SK-N-SH (cell line): ENCODE data around the gene PDE4D.
A peak's percentile ranks its signal among the peaks of the same experiment; 100 is the strongest.

Experiments
- CHD2 ChIP-seq: fragments of 150-350 bp; IDR thresholded peaks from 2 replicates; pipeline ENCODE4 v1.6.1; 2018; ENCODE audit warnings: low read length; ENCODE audit not compliant: partially characterized antibody
- MXI1 ChIP-seq: IDR thresholded peaks from 2 replicates; pipeline ENCODE4 v1.6.1; 2012; ENCODE audit warnings: mild to moderate bottlenecking, low read depth, low read length, improper control_type of control experiment
- NRF1 ChIP-seq: IDR thresholded peaks from 2 replicates; pipeline ENCODE4 v1.6.1; 2012; ENCODE audit warnings: low read depth, mild to moderate bottlenecking, low read length
- POLR2AphosphoS5 ChIP-seq: IDR thresholded peaks from 2 replicates; pipeline ENCODE4 v1.6.1; 2012; ENCODE audit warnings: low read depth, low read length
- RAD21 ChIP-seq: IDR thresholded peaks from 2 replicates; pipeline ENCODE4 v1.6.1; 2012; ENCODE audit warnings: mild to moderate bottlenecking, low read length
- SIN3A ChIP-seq: IDR thresholded peaks from 2 replicates; pipeline ENCODE4 v1.6.1; 2012; ENCODE audit warnings: low read depth, mild to moderate bottlenecking, low read length, moderate library complexity, borderline replicate concordance
- TAF1 ChIP-seq: IDR thresholded peaks from 2 replicates; pipeline ENCODE4 v1.6.1; 2012; ENCODE audit warnings: low read depth, mild to moderate bottlenecking, low read length, moderate library complexity, borderline replicate concordance
- TCF12 ChIP-seq: IDR thresholded peaks from 2 replicates; pipeline ENCODE4 v1.4.0; 2012
- YY1 ChIP-seq: IDR thresholded peaks from 2 replicates; pipeline ENCODE4 v1.4.0; 2012; ENCODE audit warnings: low read depth, mild to moderate bottlenecking
- TF ChIP-seq, protein P1 (sequence below): fragments of 200-600 bp; sonication (generic); IDR thresholded peaks from 2 replicates; pipeline ENCODE4 v1.6.1; 2017; ENCODE audit warnings: antibody characterized with exemption, mild to moderate bottlenecking, moderate library complexity

- TF ChIP-seq POLR2AphosphoS5 (no peak), NRF1 (no peak), RAD21 (no peak), TAF1 (no peak), MXI1 (no peak), SIN3A (no peak), CHD2 (no peak), YY1 (no peak), TCF12 (peak; percentile 6; the same call in 1 of the 2 replicates)
- TF ChIP-seq, protein P1, sequence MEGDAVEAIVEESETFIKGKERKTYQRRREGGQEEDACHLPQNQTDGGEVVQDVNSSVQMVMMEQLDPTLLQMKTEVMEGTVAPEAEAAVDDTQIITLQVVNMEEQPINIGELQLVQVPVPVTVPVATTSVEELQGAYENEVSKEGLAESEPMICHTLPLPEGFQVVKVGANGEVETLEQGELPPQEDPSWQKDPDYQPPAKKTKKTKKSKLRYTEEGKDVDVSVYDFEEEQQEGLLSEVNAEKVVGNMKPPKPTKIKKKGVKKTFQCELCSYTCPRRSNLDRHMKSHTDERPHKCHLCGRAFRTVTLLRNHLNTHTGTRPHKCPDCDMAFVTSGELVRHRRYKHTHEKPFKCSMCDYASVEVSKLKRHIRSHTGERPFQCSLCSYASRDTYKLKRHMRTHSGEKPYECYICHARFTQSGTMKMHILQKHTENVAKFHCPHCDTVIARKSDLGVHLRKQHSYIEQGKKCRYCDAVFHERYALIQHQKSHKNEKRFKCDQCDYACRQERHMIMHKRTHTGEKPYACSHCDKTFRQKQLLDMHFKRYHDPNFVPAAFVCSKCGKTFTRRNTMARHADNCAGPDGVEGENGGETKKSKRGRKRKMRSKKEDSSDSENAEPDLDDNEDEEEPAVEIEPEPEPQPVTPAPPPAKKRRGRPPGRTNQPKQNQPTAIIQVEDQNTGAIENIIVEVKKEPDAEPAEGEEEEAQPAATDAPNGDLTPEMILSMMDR = no peak
Observed at GRCh38 chr5:59621477-59621876, 272.0 kb downstream of the PDE4D start.
